Measurements from ENCODE around the gene ABI2.

ABI2 gene

DNA sequence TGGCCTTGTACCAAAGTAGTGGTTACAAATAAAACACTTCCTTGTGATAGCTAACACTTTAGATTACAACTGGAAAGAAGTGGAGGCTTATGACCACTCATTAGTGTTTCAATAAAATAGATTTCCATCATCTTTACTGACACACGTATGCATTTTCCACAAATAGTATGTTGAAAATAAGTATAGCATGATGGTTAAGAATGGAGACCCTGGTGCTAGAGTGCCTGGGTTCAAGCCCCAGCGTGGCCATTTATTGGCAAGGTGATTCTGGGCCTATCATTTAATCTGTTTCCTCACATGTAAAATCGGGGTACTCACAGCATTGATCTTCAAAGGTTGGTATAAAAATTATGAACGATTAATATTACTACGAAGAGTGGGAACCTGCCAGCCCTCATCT lies 152.4 kb downstream of the ABI2 start:
- DNase-seq (ENCODE audit: low read depth) = no peak

- DNase-seq (ENCODE audit: low read depth) = no peak
Measured at GRCh38 chr2:203484266-203485112, 156.3 kb downstream of the ABI2 start.

DNA sequence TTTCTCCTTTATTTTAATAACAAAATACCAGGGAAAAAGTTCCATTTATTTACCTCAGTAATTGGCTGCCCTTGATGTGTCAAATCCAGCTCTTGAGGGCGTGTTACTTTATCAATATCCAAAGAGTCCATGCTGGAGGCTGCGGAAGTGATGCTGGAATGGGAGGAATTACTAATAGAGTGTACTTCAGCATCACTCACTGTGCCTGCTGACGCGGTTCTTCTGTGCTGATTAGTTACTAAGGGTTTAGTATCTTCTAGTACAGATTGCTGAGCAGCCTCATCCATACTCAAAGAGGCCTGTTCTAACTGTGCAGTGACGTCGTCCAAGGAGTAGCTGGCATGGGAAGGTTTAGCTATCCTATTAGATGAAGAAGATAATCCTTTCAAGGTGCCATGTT lies 161.3 kb downstream of the ABI2 start:
- DNase-seq (ENCODE audit: low read depth) = no peak

DNA sequence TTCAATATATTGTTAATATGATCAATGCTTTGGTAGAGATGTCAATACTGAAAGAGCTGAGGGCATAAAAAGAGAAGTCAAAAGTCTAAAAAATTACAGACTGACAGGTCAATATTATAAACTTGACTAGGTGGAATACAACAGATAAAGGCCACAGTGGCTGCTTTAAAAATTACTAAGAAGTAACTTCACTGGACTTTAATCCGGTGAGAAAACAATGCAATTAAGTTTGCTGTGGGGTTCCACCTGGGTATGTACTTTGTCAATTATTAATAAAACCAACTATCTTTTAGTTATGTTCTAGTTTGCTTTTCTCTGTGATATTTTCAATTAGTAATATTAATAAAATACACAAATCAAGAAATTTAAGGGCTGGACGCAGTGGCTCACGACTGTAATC lies 162.2 kb downstream of the ABI2 start:
- no peak for DNase-seq (ENCODE audit: low read depth)

- no peak for DNase-seq (ENCODE audit: low read depth)
Measured at GRCh38 chr2:203492965-203493364, 164.8 kb downstream of the ABI2 start.

All from HS-27A (cell line).